Tibial nerve (tissue), 3 donors: Measurements from ENCODE around the gene PCSK6.

Experiments
- POLR2A ChIP-seq, 2 donors: fragments of 450-650 bp; IDR thresholded peaks; one replicate each; pipeline ENCODE4 v1.6.1; 2017; ENCODE audit warnings: antibody characterized with exemption in 2 of 2, mild to moderate bottlenecking in 2 of 2, moderate library complexity in 2 of 2
- TF ChIP-seq, protein P1 (sequence below), 5 experiments: fragments of 200-600 bp in 3 of 5; fragments of 450-650 bp in 2 of 5; sonication (generic) in 3 of 5; IDR thresholded peaks; one replicate each; pipeline ENCODE4 v1.5.1; 2016 to 2019; ENCODE audit warnings: antibody characterized with exemption in 5 of 5, mild to moderate bottlenecking in 3 of 5, moderate library complexity in 2 of 5

DNA sequence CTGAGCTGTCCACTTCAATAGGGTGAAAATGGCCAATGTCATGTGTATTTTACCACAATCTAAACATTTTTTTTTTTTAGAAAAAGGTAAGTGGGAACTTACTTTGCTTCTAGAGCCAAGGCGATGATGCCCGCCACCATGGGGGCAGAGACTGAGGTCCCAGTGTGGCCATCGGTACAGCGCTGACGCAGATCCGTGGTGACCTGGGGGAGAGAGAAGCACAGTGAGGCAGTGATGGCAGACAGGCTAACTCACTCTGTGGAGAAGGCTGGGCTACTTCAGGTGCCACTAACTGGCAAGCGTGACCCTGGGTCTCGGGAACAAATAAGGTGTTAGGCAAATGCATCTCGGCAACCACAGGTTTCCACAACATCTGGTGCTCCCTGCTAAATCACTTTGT, 100.1 kb downstream of the PCSK6 start:
- TF ChIP-seq POLR2A (IDR thresholded peaks at IDR 0.05), result no peak
- TF ChIP-seq, protein P1, sequence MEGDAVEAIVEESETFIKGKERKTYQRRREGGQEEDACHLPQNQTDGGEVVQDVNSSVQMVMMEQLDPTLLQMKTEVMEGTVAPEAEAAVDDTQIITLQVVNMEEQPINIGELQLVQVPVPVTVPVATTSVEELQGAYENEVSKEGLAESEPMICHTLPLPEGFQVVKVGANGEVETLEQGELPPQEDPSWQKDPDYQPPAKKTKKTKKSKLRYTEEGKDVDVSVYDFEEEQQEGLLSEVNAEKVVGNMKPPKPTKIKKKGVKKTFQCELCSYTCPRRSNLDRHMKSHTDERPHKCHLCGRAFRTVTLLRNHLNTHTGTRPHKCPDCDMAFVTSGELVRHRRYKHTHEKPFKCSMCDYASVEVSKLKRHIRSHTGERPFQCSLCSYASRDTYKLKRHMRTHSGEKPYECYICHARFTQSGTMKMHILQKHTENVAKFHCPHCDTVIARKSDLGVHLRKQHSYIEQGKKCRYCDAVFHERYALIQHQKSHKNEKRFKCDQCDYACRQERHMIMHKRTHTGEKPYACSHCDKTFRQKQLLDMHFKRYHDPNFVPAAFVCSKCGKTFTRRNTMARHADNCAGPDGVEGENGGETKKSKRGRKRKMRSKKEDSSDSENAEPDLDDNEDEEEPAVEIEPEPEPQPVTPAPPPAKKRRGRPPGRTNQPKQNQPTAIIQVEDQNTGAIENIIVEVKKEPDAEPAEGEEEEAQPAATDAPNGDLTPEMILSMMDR (IDR thresholded peaks at IDR 0.05), result no peak
